MM.1S (cell line): Measurements from ENCODE around the gene PHF3.

Source experiments
- DNase-seq: peaks from one replicate; pipeline ENCODE4 v3.0.0-alpha.2; 2015
- H2AFZ ChIP-seq: fragments of 300-600 bp; sonication (generic); 2 replicates; pipeline ENCODE4 v1.6.0; 2016; ENCODE audit warnings: antibody characterized with exemption, low read length
- H3F3A ChIP-seq: fragments of 300-600 bp; sonication (generic); 2 replicates; pipeline ENCODE4 v1.6.1; 2016; ENCODE audit warnings: mild to moderate bottlenecking, antibody characterized with exemption, low read length, moderate library complexity, mixed read lengths; ENCODE audit not compliant: insufficient read depth
- H3K27ac ChIP-seq: fragments of 300-600 bp; sonication (generic); 2 replicates; pipeline ENCODE4 v1.5.1; 2016; ENCODE audit warnings: mild to moderate bottlenecking, low read length
- H3K27me3 ChIP-seq: fragments of 300-600 bp; sonication (generic); replicated peaks from 2 replicates; pipeline ENCODE4 v1.6.0; 2016; ENCODE audit warnings: low read length; ENCODE audit not compliant: insufficient read depth
- H3K36me3 ChIP-seq: fragments of 300-600 bp; sonication (generic); replicated peaks from 2 replicates; pipeline ENCODE4 v1.6.1; 2016; ENCODE audit warnings: mild to moderate bottlenecking, low read length, mixed read lengths; ENCODE audit not compliant: insufficient read depth
- H3K4me1 ChIP-seq: fragments of 300-600 bp; sonication (generic); 2 replicates; pipeline ENCODE4 v1.6.1; 2016; ENCODE audit warnings: low read length, mixed read lengths
- H3K4me2 ChIP-seq: fragments of 300-600 bp; sonication (generic); 2 replicates; pipeline ENCODE4 v1.6.0; 2016; ENCODE audit warnings: low read depth, low read length
- H3K4me3 ChIP-seq: fragments of 300-600 bp; sonication (generic); 2 replicates; pipeline ENCODE4 v1.5.1; 2016; ENCODE audit warnings: low read length, mixed read lengths
- H3K79me2 ChIP-seq: fragments of 300-600 bp; sonication (generic); 2 replicates; pipeline ENCODE4 v1.6.1; 2016; ENCODE audit warnings: mixed run types, low read length, mixed read lengths
- H3K9ac ChIP-seq: fragments of 300-600 bp; sonication (generic); 2 replicates; pipeline ENCODE4 v1.6.1; 2016; ENCODE audit warnings: low read length, mixed read lengths
- H3K9me2 ChIP-seq: fragments of 300-600 bp; sonication (generic); replicated peaks from 2 replicates; pipeline ENCODE4 v1.6.1; 2016; ENCODE audit warnings: mild to moderate bottlenecking, low read length, mixed read lengths; ENCODE audit not compliant: insufficient read depth
- H3K9me3 ChIP-seq: fragments of 300-600 bp; sonication (generic); replicated peaks from 2 replicates; pipeline ENCODE4 v1.6.1; 2016; ENCODE audit warnings: mild to moderate bottlenecking, low read length, mixed read lengths; ENCODE audit not compliant: insufficient read depth
- H4K20me1 ChIP-seq: fragments of 300-600 bp; sonication (generic); 2 replicates; pipeline ENCODE4 v1.6.1; 2016; ENCODE audit warnings: mild to moderate bottlenecking, low read length, moderate library complexity, mixed read lengths; ENCODE audit not compliant: insufficient read depth
- EZH2 ChIP-seq: fragments of 300-600 bp; sonication (generic); optimal IDR thresholded peaks from 2 replicates; pipeline ENCODE3; 2017; ENCODE audit warnings: low read depth, mild to moderate bottlenecking, antibody characterized with exemption, low read length, mixed read lengths
- EZH2phosphoT487 ChIP-seq: fragments of 300-600 bp; sonication (generic); IDR thresholded peaks from 2 replicates; pipeline ENCODE4 v1.6.1; 2018; ENCODE audit warnings: antibody characterized with exemption, low read length
- TF ChIP-seq, protein P1 (sequence below): fragments of 300-600 bp; sonication (generic); IDR thresholded peaks from 2 replicates; pipeline ENCODE4 v1.5.1; 2016; ENCODE audit warnings: antibody characterized with exemption, low read length, mixed read lengths

PHF3 gene

DNA sequence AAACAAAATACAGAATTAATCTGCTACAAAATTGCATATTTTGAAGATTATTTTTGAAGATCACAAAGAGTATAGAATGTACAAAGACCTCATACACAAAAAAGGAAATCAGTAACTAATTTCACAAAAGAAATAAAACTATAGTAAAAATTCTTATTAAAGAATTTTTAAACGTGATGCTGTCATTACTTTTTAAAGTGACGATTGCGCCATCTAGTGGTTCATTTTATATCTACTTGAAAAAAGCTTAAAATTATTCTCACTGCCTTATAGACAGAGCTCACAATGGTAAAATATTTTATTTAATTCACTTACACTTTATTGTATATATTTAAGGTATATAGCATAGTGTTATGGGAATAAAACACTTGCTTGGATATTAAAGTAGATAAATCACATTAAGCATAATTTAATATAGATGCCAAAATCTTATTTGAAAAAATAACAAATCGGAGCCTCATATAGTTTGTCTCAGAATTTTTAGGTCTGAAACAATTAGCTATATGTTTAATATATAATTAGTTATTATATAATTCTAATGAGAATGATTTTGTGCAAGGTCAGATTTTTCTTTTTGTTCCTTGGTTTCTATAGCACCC, 128.8 kb downstream of the PHF3 start:
- Histone ChIP-seq H3K4me1 (no peaks in the 10 kb centered on the region), H3K9me3 (no peaks in the 10 kb centered on the region), H3K27me3 (no peaks in the 10 kb centered on the region), H3K9me2 (no peaks in the 10 kb centered on the region), H3K36me3 (no peaks in the 10 kb centered on the region), H3K9ac (no peak overlapping the region), H3K79me2 (no peaks in the 10 kb centered on the region), H3F3A (0 out of 2 replicates have a peak, but pooled peaks cover 2% of the 10 kb centered on the region), H3K4me2 (no peak overlapping the region), H4K20me1 (no peaks in the 10 kb centered on the region), H2AFZ (no peak overlapping the region), H3K27ac (no peak overlapping the region), H3K4me3 (no peak overlapping the region)
- DNase-seq, result peak; percentile 53
- no peak for TF ChIP-seq EZH2
- no peak for TF ChIP-seq EZH2phosphoT487
- TF ChIP-seq, protein P1, sequence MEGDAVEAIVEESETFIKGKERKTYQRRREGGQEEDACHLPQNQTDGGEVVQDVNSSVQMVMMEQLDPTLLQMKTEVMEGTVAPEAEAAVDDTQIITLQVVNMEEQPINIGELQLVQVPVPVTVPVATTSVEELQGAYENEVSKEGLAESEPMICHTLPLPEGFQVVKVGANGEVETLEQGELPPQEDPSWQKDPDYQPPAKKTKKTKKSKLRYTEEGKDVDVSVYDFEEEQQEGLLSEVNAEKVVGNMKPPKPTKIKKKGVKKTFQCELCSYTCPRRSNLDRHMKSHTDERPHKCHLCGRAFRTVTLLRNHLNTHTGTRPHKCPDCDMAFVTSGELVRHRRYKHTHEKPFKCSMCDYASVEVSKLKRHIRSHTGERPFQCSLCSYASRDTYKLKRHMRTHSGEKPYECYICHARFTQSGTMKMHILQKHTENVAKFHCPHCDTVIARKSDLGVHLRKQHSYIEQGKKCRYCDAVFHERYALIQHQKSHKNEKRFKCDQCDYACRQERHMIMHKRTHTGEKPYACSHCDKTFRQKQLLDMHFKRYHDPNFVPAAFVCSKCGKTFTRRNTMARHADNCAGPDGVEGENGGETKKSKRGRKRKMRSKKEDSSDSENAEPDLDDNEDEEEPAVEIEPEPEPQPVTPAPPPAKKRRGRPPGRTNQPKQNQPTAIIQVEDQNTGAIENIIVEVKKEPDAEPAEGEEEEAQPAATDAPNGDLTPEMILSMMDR, result peak; percentile 41
